NT2/D1 (cell line): ENCODE data around the gene KLK6.

Experiments
- SUZ12 ChIP-seq: IDR thresholded peaks from 2 replicates; pipeline ENCODE4 v1.6.1; 2011; ENCODE audit not compliant: insufficient read length, insufficient read depth; ENCODE audit errors: extremely low read depth
- YY1 ChIP-seq: IDR thresholded peaks from 2 replicates; pipeline ENCODE4 v1.6.1; 2011; ENCODE audit not compliant: insufficient read length, insufficient read depth
- ZNF274 ChIP-seq: IDR thresholded peaks from 2 replicates; pipeline ENCODE4 v1.6.1; 2011; ENCODE audit warnings: mild to moderate bottlenecking, low read depth, low read length

- TF ChIP-seq ZNF274: no peak
- TF ChIP-seq SUZ12: no peak
- TF ChIP-seq YY1: no peak
Observed at GRCh38 chr19:50928831-50929230, 40.6 kb downstream of the KLK6 start.
